ENCODE results near the gene MTARC2.

- TF ChIP-seq, protein P1, sequence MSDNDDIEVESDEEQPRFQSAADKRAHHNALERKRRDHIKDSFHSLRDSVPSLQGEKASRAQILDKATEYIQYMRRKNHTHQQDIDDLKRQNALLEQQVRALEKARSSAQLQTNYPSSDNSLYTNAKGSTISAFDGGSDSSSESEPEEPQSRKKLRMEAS (IDR thresholded peaks at IDR 0.05): no peak; the same call in 1 of the 2 replicates
- TF ChIP-seq ZNF350 (CRISPR knock-in tag; IDR thresholded peaks at IDR 0.05; ENCODE audit: borderline replicate concordance, low read depth): no peak
- no peak for TF ChIP-seq JUND (CRISPR knock-in tag; IDR thresholded peaks at IDR 0.05)
- no peak for TF ChIP-seq DNMT1 (CRISPR knock-in tag; IDR thresholded peaks at IDR 0.05)
- no peak for TF ChIP-seq ZC3H4 (CRISPR knock-in tag; IDR thresholded peaks at IDR 0.05; ENCODE audit: borderline replicate concordance)
- TF ChIP-seq, protein P2, sequence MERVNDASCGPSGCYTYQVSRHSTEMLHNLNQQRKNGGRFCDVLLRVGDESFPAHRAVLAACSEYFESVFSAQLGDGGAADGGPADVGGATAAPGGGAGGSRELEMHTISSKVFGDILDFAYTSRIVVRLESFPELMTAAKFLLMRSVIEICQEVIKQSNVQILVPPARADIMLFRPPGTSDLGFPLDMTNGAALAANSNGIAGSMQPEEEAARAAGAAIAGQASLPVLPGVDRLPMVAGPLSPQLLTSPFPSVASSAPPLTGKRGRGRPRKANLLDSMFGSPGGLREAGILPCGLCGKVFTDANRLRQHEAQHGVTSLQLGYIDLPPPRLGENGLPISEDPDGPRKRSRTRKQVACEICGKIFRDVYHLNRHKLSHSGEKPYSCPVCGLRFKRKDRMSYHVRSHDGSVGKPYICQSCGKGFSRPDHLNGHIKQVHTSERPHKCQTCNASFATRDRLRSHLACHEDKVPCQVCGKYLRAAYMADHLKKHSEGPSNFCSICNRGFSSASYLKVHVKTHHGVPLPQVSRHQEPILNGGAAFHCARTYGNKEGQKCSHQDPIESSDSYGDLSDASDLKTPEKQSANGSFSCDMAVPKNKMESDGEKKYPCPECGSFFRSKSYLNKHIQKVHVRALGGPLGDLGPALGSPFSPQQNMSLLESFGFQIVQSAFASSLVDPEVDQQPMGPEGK (CRISPR knock-in tag; IDR thresholded peaks at IDR 0.05): peak; percentile 29; the same call in 1 of the 2 replicates
- TF ChIP-seq ZNF331 (CRISPR knock-in tag; IDR thresholded peaks at IDR 0.05): no peak
- TF ChIP-seq MAZ (IDR thresholded peaks at IDR 0.05; ENCODE audit: borderline replicate concordance, low read depth, low read length): no peak
- TF ChIP-seq MAZ (CRISPR knock-in tag; IDR thresholded peaks at IDR 0.05; ENCODE audit: low read depth): no peak
- no peak for TF ChIP-seq SRF (IDR thresholded peaks at IDR 0.05; ENCODE audit: low read depth, low read length)
- no peak for TF ChIP-seq KAT2B (IDR thresholded peaks at IDR 0.05; ENCODE audit: borderline replicate concordance, low read depth, low read length)
- no peak for TF ChIP-seq PTBP1 (IDR thresholded peaks at IDR 0.05; ENCODE audit: low read depth, low read length, poor library complexity, severe bottlenecking)
- TF ChIP-seq MZF1 (CRISPR knock-in tag; IDR thresholded peaks at IDR 0.05; ENCODE audit: borderline replicate concordance): no peak
- no peak for TF ChIP-seq GABPA (IDR thresholded peaks at IDR 0.05; ENCODE audit: low read depth, low read length)
- TF ChIP-seq GABPA (CRISPR knock-in tag; IDR thresholded peaks at IDR 0.05; ENCODE audit: low read depth): no peak; the same call in 1 of the 2 replicates
- no peak for TF ChIP-seq POLR2A (IDR thresholded peaks at IDR 0.05; ENCODE audit: insufficient read depth in 1 of 2, low read depth in 2 of 2, low read length in 2 of 2)
Observed at GRCh38 chr1:220768126-220768601, 20.0 kb downstream of the MTARC2 start.

Measured in HepG2 (cell line).